Measurements from ENCODE around the gene ACOXL. TPM values are rescaled to one million over a fixed set of nuclear protein-coding genes. Genes with fewer than 3 reads are reported as not detected.

ACOXL gene
- total RNA-seq, 5 donors from 2014 or later (not counting 1 experiment from before 2014, with no cell fraction given) = 0.10 TPM; not detected in 4

DNA sequence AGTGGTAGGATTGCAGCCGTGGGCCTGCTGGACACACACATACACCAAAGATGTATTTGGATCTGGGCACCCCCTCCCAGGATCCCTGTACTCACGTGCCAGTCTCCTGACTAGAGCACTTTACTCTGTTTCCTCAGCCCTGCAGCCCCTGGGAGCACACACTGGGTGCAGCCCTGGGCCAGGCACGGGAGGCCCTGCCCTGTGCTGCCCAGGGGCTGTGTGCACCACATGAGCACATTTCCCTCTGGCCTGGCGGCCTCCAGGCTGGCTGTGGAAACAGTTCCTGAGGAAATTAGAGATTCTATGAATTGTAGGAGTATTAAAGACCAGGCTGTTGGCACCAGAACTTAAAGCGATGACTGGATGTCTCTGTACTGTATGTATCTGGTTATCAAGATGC is 433.7 kb downstream of the ACOXL start:
- Mint-ChIP-seq H3K9me3 (no peaks in the 10 kb centered on the region), H3K27me3 (no peaks in the 10 kb centered on the region), H3K4me1 (peaks cover 16 to 40% (median 35%) of the 10 kb centered on the region in 3 donors), H3K4me3 (no peak overlapping the region), H3K27ac (no peak overlapping the region), H3K36me3 (peaks cover 33% of the 10 kb centered on the region)
- ChIA-PET POLR2A (no interaction called here), CTCF (no interaction called here)
- H3K27ac ChIP-seq (ENCODE audit: low read length) = no peak overlapping the region
- DNase-seq (no peak), ATAC-seq (replicated peaks in 1 of 4) (no peak)
- 92% methylated on average over 3 of the region's 5 CpGs for WGBS (ENCODE audit: insufficient coverage)
- no peaks in the 10 kb centered on the region for H3K9me3 ChIP-seq
- H3K4me1 ChIP-seq (ENCODE audit: control insufficient read depth in 1 of 2, extremely low read depth in 1 of 2, insufficient read depth in 2 of 2, low read length in 2 of 2) = peaks cover 18 to 20% of the 10 kb centered on the region in 2 experiments
- H3K4me3 ChIP-seq (ENCODE audit: control insufficient read depth in 1 of 2, extremely low read depth in 1 of 2, low read length in 1 of 2) = no peak overlapping the region
- H3K27me3 ChIP-seq (replicated peaks in 1 of 2; ENCODE audit: control insufficient read depth in 2 of 2, extremely low read depth in 1 of 2, insufficient read depth in 2 of 2, low read length in 1 of 2) = no peaks in the 10 kb centered on the region
- H3K36me3 ChIP-seq (ENCODE audit: control insufficient read depth in 2 of 2, extremely low read depth in 1 of 2, insufficient read depth in 1 of 2, low read length in 1 of 2) = peaks cover 9 to 16% of the 10 kb centered on the region in 2 donors

DNA sequence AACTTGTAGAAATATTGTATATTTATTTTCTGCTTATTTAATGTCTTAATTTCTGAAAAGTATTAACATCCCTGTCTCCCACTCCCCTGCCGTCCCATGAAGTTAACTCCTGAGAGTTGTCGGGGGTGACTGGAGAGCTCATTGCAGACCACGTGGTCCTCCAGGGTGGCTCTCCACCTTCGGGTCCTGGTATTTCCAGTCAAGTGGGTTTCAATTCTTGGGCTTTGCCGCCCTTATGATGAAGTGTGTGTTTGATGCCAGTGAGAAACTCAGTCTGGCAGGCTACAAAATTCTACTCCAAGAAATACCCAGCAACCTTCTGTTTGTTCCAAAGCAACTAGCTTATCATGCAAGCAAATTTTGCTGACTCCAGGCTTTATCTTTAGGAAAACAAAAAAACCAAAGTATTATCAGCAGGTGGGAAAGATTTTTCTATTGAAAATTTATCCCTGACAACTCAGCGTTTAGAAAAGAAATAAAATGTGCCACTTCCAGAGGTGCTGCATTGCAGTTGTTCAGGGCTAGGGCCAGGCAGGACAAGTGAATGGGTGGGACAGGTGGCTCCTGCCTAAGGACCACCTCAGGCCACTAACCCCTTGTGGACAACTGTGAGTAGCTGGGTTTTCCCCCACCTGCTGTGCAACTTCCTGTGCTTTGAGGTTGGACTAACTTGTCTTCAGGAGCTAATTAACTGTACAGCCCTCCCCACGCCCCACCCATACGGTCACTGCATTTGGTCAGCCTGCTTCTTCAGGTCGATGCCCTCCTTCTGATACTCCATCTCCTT is 434.9 kb downstream of the ACOXL start:
- WGBS (ENCODE audit: insufficient coverage) = 92% methylated on average over 2 of the region's 9 CpGs
- ATAC-seq (replicated peaks in 1 of 4) (no peak), DNase-seq (no peak)
- Histone ChIP-seq H3K27me3 (replicated peaks in 1 of 2; ENCODE audit: control insufficient read depth in 2 of 2, extremely low read depth in 1 of 2, insufficient read depth in 2 of 2, low read length in 1 of 2) (peaks cover 0 to 3% of the 10 kb centered on the region in 2 experiments), H3K27ac (ENCODE audit: low read length) (no peak overlapping the region), H3K4me3 (ENCODE audit: control insufficient read depth in 1 of 2, extremely low read depth in 1 of 2, low read length in 1 of 2) (no peak overlapping the region), H3K4me1 (ENCODE audit: control insufficient read depth in 1 of 2, extremely low read depth in 1 of 2, insufficient read depth in 2 of 2, low read length in 2 of 2) (peaks cover 12 to 17% of the 10 kb centered on the region in 2 experiments), H3K9me3 (no peaks in the 10 kb centered on the region), H3K36me3 (ENCODE audit: control insufficient read depth in 2 of 2, extremely low read depth in 1 of 2, insufficient read depth in 1 of 2, low read length in 1 of 2) (peaks cover 7 to 16% of the 10 kb centered on the region in 2 donors)
- Mint-ChIP-seq H3K36me3 (peaks cover 26% of the 10 kb centered on the region), H3K27ac (no peak overlapping the region), H3K27me3 (no peaks in the 10 kb centered on the region), H3K9me3 (no peaks in the 10 kb centered on the region), H3K4me3 (no peak overlapping the region), H3K4me1 (peaks cover 15 to 33% (median 29%) of the 10 kb centered on the region in 3 donors)
- POLR2A ChIA-PET = no interaction called here
- CTCF ChIA-PET = no interaction called here

DNA sequence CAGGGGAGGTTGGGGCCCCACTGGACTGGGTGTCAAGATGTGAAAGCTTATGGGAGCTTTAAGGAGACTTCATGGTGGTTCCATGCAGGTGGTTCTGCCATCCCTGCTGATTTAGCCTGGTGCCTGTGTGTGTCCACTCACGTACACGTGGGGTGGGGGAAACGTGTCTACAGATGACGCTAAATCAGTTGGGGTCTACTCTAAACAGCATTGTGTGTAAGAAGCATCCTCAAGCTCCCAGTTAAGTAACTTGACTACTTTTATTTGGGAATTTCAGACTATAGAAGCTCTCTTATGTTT is 435.4 kb downstream of the ACOXL start:
- Mint-ChIP-seq H3K36me3 (peaks cover 22% of the 10 kb centered on the region), H3K4me1 (peaks cover 10 to 27% (median 23%) of the 10 kb centered on the region in 3 donors), H3K27me3 (no peaks in the 10 kb centered on the region), H3K27ac (no peak overlapping the region), H3K4me3 (no peak overlapping the region), H3K9me3 (no peaks in the 10 kb centered on the region)
- Histone ChIP-seq H3K9me3 (no peaks in the 10 kb centered on the region), H3K27me3 (replicated peaks in 1 of 2; ENCODE audit: control insufficient read depth in 2 of 2, extremely low read depth in 1 of 2, insufficient read depth in 2 of 2, low read length in 1 of 2) (peaks cover 0 to 4% of the 10 kb centered on the region in 2 experiments), H3K4me1 (ENCODE audit: control insufficient read depth in 1 of 2, extremely low read depth in 1 of 2, insufficient read depth in 2 of 2, low read length in 2 of 2) (peaks cover 7 to 17% of the 10 kb centered on the region in 2 experiments), H3K36me3 (ENCODE audit: control insufficient read depth in 2 of 2, extremely low read depth in 1 of 2, insufficient read depth in 1 of 2, low read length in 1 of 2) (peaks cover 5 to 16% of the 10 kb centered on the region in 2 donors), H3K27ac (ENCODE audit: low read length) (no peak overlapping the region), H3K4me3 (ENCODE audit: control insufficient read depth in 1 of 2, extremely low read depth in 1 of 2, low read length in 1 of 2) (no peak overlapping the region)
- CTCF ChIA-PET = no interaction called here
- no peak for DNase-seq
- WGBS (ENCODE audit: insufficient coverage) = 82% methylated on average over 3 of the region's 4 CpGs
- POLR2A ChIA-PET = no interaction called here
- no peak for ATAC-seq (replicated peaks in 1 of 4)

Other genes starting within 250 kb of the ACOXL start
- gene RGPD6, start 155.4 kb upstream of the ACOXL start, total RNA-seq = 100 to 1,000 TPM in 1 of 5 donors, 10 to 100 TPM in 3, 1 to 10 TPM in 1; 7.2 to 140 (median 19.0) TPM
- 1 to 10 TPM; 2.7 to 4.7 (median 3.1) TPM for gene BUB1, start 54.5 kb upstream of the ACOXL start, total RNA-seq